Measurements from ENCODE around the gene TPT1.
"Not testable (repeated sequence)": the region's sequence is repeated elsewhere in the genome, so short reads cannot be mapped to it uniquely, and the experiment has no call there.

Gene TPT1

GRCh38 chr13:45299194-45299593, 41.8 kb downstream of the TPT1 start:
- DNase-seq: no peak

- not testable (repeated sequence) for DNase-seq
Measured at GRCh38 chr13:45298550-45298949, 42.4 kb downstream of the TPT1 start.

GRCh38 chr13:45298206-45298505, 42.8 kb downstream of the TPT1 start:
- no peak for DNase-seq

DNA sequence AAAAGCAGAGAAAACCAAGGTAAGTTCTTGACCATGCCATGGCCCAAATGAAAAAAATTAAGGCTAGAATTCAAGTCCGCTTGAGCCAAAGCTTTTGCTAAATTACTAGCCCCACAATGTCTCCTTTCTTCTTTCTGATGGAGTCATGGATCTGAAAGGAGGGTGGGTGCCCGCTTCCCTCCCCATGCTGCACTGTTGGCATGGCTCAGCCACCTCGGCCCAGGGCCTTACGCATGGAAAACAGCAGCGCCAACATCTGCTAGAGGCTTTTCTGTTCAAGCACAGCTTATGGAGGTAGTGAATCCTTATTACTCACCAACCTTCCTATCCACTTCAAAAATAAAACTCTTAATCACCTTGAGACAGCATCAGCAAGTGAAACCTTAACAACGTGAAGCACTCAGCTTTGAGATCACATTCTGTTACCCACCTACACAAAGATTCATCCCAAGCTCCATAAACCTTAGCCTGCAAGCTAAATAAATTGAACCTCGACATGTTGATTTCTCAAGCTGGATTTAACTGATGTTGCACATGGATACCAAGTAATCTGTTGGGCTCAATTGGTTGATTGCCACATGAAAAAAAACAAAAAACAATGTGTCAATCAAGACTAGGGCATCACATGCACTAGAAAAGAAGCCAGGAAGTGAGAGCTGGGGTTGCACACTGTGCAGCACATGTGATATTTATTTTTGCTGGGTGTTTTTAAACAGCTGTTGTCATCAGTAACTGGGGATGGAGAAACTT, 43.4 kb downstream of the TPT1 start:
- no peak for DNase-seq

GRCh38 chr13:45296259-45296658, 44.7 kb downstream of the TPT1 start:
- DNase-seq: no peak

GRCh38 chr13:45295536-45295935, 45.4 kb downstream of the TPT1 start:
- DNase-seq: no peak

GRCh38 chr13:45292176-45292575, 48.8 kb downstream of the TPT1 start:
- DNase-seq: no peak

- no peak for DNase-seq
Measured at GRCh38 chr13:45289936-45290563, 50.9 kb downstream of the TPT1 start.

All from activated CD4-positive, alpha-beta T cell treated with anti-CD3 and anti-CD28 coated beads, Interleukin-2, amount 50 U/mL, for 1 hour (primary cell).